Breast epithelium (tissue), 3 donors: ENCODE data around the gene HACE1.

ENCODE experiments used
- CTCF ChIP-seq, 3 donors: fragments of 450-650 bp; IDR thresholded peaks; one replicate each; pipeline ENCODE4 v1.5.1; 2016 to 2017; ENCODE audit warnings: antibody characterized with exemption in 3 of 3, mild to moderate bottlenecking in 3 of 3, moderate library complexity in 3 of 3
- POLR2A ChIP-seq: fragments of 450-650 bp; IDR thresholded peaks from one replicate; pipeline ENCODE4 v1.6.1; 2016; ENCODE audit warnings: antibody characterized with exemption, mild to moderate bottlenecking, moderate library complexity
- POLR2AphosphoS5 ChIP-seq, 3 donors: sonication (generic); formaldehyde crosslinking; IDR thresholded peaks; one replicate each; pipeline ENCODE4 v1.6.1; 2017; ENCODE audit warnings: antibody characterized with exemption in 3 of 3

GRCh38 chr6:104799134-104799657 is 60.5 kb downstream of the HACE1 start:
- TF ChIP-seq CTCF (IDR thresholded peaks at IDR 0.05) (no peak), POLR2A (no peak), POLR2AphosphoS5 (IDR thresholded peaks at IDR 0.05) (no peak)
